ENCODE data around the gene EFCAB3.
"Not testable (repeated sequence)": the region's sequence is repeated elsewhere in the genome, so short reads cannot be mapped to it uniquely, and the experiment has no call there.

DNA sequence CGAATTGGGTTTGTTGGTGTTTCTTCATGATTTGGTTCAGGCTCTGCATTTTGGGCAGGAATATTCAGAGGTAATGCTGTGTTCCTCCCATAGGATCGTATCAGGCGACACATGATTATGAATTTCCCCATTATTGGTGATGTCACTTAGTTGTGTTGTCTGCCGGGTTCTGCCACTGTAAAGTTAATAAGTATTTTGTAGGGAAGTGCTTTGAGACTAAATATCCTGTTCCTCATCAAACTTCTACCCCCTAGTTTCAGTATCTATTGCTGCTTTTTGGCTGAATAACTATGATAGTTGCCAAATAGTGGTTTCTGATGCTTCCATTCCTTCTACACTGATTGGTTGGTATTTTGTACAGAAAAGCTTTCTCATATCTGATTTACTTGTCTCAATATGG is 71.8 kb downstream of the EFCAB3 start:
- not testable (repeated sequence) for TF ChIP-seq EZH2phosphoT487 (IDR thresholded peaks at IDR 0.05; ENCODE audit: low read depth)
- TF ChIP-seq, protein P1, sequence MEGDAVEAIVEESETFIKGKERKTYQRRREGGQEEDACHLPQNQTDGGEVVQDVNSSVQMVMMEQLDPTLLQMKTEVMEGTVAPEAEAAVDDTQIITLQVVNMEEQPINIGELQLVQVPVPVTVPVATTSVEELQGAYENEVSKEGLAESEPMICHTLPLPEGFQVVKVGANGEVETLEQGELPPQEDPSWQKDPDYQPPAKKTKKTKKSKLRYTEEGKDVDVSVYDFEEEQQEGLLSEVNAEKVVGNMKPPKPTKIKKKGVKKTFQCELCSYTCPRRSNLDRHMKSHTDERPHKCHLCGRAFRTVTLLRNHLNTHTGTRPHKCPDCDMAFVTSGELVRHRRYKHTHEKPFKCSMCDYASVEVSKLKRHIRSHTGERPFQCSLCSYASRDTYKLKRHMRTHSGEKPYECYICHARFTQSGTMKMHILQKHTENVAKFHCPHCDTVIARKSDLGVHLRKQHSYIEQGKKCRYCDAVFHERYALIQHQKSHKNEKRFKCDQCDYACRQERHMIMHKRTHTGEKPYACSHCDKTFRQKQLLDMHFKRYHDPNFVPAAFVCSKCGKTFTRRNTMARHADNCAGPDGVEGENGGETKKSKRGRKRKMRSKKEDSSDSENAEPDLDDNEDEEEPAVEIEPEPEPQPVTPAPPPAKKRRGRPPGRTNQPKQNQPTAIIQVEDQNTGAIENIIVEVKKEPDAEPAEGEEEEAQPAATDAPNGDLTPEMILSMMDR (IDR thresholded peaks at IDR 0.05; ENCODE audit: low read depth, low read length): not testable (repeated sequence)

All from OCI-LY3 (cell line).